Activated CD4-positive, alpha-beta memory T cell treated with anti-CD3 and anti-CD28 coated beads, Interleukin-2, amount 10 ng/mL, durations not matched to agents 7 days and 5 days (primary cell): Measurements from ENCODE around the gene ATP1A4. TPM values are rescaled to one million over a fixed set of nuclear protein-coding genes. Genes with fewer than 3 reads are reported as not detected.

Experiments used
- CTCF ChIA-PET: fragments of 350-600 bp; sonication (Branson Sonifier 250); formaldehyde crosslinking; loops from one replicate; lab custom pipeline; 2021; ENCODE audit warnings: antibody characterized with exemption, inconsistent platforms; lab: Charles Lee
- POLR2A ChIA-PET: fragments of 350-600 bp; sonication (Branson Sonifier 250); formaldehyde crosslinking; loops from one replicate; lab custom pipeline; 2021; ENCODE audit warnings: antibody characterized with exemption; lab: Charles Lee
- DNase-seq: peaks from one replicate; pipeline ENCODE4 v3.0.0-alpha.2; 2020
- H3K27ac Mint-ChIP-seq: one replicate; pipeline ENCODE4 v1.8.0; 2021; ENCODE audit warnings: mild to moderate bottlenecking, mixed read lengths
- H3K27me3 Mint-ChIP-seq: one replicate; pipeline ENCODE4 v1.8.0; 2021; ENCODE audit warnings: mixed read lengths
- H3K36me3 Mint-ChIP-seq: one replicate; pipeline ENCODE4 v1.8.0; 2021; ENCODE audit warnings: low read depth, mixed read lengths
- H3K4me1 Mint-ChIP-seq: one replicate; pipeline ENCODE4 v1.8.0; 2021; ENCODE audit warnings: mixed read lengths
- H3K4me3 Mint-ChIP-seq: one replicate; pipeline ENCODE4 v1.8.0; 2021; ENCODE audit warnings: mild to moderate bottlenecking, mixed read lengths
- H3K9me3 Mint-ChIP-seq: one replicate; pipeline ENCODE4 v1.8.0; 2021; ENCODE audit warnings: mixed read lengths
- total RNA-seq, 2 experiments: library from RNA; stranded (reverse); gene quantifications; one replicate each; pipeline ENCODE4 v1.2.3, GENCODE V29; 2021

Gene ATP1A4
- total RNA-seq, 2 experiments from 2014 or later = 0.33 TPM; not detected in 1

DNA sequence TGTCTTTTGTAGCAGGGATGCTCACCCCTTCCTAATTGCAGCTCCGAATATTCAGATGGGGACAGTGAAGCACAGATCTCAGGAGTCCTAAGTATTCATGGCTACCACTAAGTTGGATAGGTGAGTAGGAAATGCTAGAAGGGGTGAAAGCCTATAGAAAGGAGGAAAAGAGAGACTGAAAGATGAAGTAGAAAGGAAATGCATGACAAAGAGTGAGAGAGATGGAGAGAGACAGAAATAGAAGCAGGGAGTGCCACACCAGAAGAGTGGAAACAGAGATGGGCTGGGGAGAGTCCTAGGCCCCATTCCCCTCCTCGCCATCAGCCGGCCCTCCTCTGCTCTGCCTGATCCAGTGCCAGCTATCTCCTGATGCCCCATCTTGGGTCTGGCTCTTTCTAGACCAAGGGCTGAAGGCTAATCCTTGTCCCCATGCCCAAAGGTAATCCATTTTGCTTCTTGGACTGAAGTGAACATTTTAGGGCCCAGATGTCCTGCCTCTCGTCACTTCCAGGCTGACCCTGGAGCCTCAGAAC is 55.8 kb downstream of the ATP1A4 start:
- POLR2A ChIA-PET = interaction anchor here (0.8 to 4.1 kb wide), 5 partner anchors 15 to 106 kb away, joined by 3 to 27 read pairs (median 4); partner anchors contain the start of genes DCAF8 and PEX19
- peaks cover 20% of the 10 kb centered on the region for H3K36me3 Mint-ChIP-seq

DNA sequence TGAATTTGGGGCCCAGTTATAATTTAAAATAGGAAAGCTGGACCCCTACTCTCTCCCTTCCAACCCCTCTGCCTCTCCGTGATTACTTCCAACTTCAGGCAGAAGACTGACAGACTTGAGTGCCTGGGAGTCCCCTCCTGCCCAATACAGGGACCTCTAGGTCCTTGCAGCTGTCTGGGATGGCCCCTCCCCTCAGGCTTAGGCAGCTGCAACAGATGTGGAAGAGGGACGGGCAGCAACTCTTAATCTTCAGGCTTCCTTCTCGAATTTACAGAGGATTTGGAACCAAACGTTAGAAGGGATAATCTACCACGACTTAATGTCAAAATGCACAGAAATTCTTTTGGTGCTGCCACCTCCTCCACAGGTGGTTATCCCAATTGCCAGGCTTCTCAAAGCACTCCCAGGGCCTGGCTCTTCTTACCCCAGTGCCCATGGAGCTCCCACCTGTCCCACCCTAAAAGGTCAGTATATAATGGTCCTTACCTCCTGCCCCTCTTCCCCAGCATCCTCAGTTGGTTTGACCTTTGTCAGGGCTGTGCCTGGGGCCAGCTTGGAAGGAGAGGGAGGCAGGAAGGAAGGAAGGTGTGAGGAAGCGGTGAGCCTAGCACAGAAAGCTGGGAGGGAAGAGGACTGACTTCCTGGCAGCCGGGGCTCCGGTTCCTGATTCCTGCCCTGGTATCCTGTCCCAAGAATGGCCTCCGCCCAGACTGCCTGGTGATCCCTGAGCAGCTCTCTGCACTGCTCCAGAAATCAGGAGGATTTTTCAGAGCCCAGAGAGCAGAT is 56.6 kb downstream of the ATP1A4 start:
- DNase-seq = no peak
- POLR2A ChIA-PET = interaction anchor here (0.8 to 4.1 kb wide), 5 partner anchors 10 to 107 kb away, joined by 3 to 27 read pairs (median 3); partner anchors contain the start of genes DCAF8 and PEX19
- CTCF ChIA-PET = interaction anchor here (0.9 to 1.6 kb wide), 2 partner anchors 44 to 83 kb away, joined by 3 to 5 read pairs; no protein-coding TSS in a partner anchor
- Mint-ChIP-seq H3K27ac (peak overlapping the region; percentile 36), H3K4me3 (no peak overlapping the region), H3K9me3 (no peaks in the 10 kb centered on the region), H3K27me3 (no peaks in the 10 kb centered on the region), H3K4me1 (peaks cover 44% of the 10 kb centered on the region), H3K36me3 (peaks cover 26% of the 10 kb centered on the region)

More for the DNA sequence above, 55.8 kb downstream of the ATP1A4 start:
- H3K4me3 Mint-ChIP-seq = peak overlapping the region; percentile 86
- H3K4me1 Mint-ChIP-seq = peaks cover 44% of the 10 kb centered on the region
- no peaks in the 10 kb centered on the region for H3K27me3 Mint-ChIP-seq
- DNase-seq = no peak
- H3K27ac Mint-ChIP-seq = peak overlapping the region; percentile 43
- CTCF ChIA-PET = interaction anchor here (0.9 to 1.6 kb wide), 2 partner anchors 45 to 84 kb away, joined by 3 to 5 read pairs; no protein-coding TSS in a partner anchor
- H3K9me3 Mint-ChIP-seq = no peaks in the 10 kb centered on the region

DNA sequence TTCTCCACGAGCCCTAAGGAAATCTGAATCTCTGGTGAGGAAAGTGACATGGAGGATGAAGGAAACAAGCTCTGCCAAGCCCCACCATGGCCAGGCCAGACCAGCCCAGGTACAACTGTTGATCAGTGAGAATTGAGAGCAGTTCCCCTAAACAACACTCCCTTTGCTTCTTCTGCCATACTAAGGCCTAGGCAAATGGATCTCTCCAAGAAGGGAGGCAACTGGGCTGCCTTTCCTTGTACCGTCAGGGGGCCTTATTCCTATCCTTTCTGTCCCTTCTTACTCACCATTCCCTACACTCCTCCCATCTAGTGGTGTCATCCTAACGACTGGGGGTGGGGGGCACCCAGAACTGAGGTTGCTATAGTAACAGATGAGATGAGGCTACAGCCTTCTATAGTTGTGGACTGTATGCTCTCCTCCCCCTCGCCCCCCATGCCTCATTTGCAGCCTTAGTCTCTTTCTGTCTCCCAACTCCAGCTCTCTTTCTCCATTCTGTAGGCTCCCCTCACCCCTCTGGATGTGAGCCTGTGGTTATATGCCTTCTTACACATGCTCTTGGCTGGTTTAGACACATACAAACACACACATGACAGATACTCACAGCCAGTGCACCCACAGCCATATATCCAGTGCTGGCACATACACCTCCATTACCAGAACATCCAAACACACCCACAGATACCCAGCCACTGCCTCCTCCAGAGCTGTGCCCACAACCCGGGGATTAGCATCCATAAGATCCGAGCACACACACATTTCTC is 57.3 kb downstream of the ATP1A4 start:
- Mint-ChIP-seq H3K4me1 (peaks cover 44% of the 10 kb centered on the region), H3K27me3 (no peaks in the 10 kb centered on the region), H3K9me3 (no peaks in the 10 kb centered on the region), H3K4me3 (no peak overlapping the region), H3K27ac (peak overlapping the region; percentile 4), H3K36me3 (peaks cover 31% of the 10 kb centered on the region)
- ChIA-PET POLR2A (interaction anchor here (0.8 to 1.9 kb wide), 3 partner anchors 9 to 76 kb away, joined by 3 to 6 read pairs (median 3); partner anchors contain the start of gene PEX19), CTCF (interaction anchor here (1.6 kb wide), 1 partner anchor 82 kb away, joined by 5 read pairs; no protein-coding TSS in a partner anchor)
- no peak for DNase-seq

DNA sequence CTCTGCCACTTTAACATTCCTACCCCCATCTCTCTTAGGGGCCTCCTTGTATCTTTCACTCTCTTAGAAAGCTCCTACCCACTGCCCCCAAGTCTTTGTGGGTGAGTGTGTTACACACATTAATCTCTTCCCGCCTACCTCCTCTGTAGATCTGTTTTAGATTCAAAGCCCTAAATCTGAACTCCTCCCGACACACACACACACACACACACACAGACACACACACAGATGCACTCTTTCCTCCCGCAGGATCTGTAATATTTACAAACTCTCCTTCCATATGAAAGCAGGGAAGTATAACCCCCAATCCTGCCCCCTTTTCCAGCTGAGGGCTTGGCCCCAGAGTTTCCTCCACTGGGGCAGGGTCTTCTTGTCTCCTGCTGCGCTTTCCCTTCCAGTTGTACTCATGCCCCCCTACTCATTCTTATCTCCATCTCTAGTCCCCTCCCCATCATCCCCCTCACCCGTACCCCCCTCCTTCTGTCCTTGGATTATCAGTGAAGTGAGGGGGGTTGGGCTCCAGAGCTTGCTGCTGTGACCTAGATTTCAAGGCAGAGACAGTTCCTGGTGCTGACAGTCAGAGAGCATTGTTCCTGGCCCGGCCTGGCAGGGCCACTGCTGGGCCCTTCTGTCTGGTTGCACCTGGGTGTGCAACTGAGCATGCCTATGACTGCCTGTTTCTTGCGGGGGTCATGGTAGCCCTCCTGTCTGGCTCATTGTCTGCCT is 58.1 kb downstream of the ATP1A4 start:
- Mint-ChIP-seq H3K4me3 (no peak overlapping the region), H3K27me3 (no peaks in the 10 kb centered on the region), H3K9me3 (no peaks in the 10 kb centered on the region), H3K36me3 (peaks cover 36% of the 10 kb centered on the region), H3K27ac (peak overlapping the region; percentile 44), H3K4me1 (peaks cover 38% of the 10 kb centered on the region)
- ChIA-PET CTCF (no interaction called here), POLR2A (interaction anchor here (1.0 kb wide), 1 partner anchor 20 kb away, joined by 3 read pairs; no protein-coding TSS in a partner anchor)
- DNase-seq = no peak

DNA sequence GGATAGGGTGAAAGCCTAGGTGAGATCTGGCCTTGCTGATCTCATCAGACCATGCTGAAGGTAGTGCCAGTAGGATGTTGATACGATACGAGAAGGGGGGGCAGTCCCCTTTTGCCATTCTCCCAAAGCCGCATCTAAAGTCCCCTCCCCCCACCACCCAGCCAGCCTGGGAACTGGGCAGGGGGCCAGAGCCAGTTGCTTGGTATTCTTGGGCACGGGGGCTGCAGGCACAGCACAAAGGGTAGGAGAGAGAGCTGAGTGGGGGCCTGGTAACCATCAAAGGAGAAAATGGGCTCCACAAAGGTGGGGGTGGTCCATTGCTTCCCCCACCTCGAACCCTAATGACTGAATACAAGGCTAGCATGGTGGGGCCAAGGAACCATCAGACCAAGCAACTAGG is 59.2 kb downstream of the ATP1A4 start:
- no peak for DNase-seq
- H3K27ac Mint-ChIP-seq = no peak overlapping the region
- no peak overlapping the region for H3K4me3 Mint-ChIP-seq
- H3K4me1 Mint-ChIP-seq = peaks cover 32% of the 10 kb centered on the region
- H3K9me3 Mint-ChIP-seq = no peaks in the 10 kb centered on the region
- H3K36me3 Mint-ChIP-seq = peaks cover 44% of the 10 kb centered on the region
- ChIA-PET POLR2A (interaction anchor here (1.0 kb wide), 1 partner anchor 74 kb away, joined by 6 read pairs; the partner anchor contains the start of gene PEX19), CTCF (interaction anchor here (0.6 kb wide), 1 partner anchor 9 kb away, joined by 3 read pairs; no protein-coding TSS in a partner anchor)
- no peaks in the 10 kb centered on the region for H3K27me3 Mint-ChIP-seq

DNA sequence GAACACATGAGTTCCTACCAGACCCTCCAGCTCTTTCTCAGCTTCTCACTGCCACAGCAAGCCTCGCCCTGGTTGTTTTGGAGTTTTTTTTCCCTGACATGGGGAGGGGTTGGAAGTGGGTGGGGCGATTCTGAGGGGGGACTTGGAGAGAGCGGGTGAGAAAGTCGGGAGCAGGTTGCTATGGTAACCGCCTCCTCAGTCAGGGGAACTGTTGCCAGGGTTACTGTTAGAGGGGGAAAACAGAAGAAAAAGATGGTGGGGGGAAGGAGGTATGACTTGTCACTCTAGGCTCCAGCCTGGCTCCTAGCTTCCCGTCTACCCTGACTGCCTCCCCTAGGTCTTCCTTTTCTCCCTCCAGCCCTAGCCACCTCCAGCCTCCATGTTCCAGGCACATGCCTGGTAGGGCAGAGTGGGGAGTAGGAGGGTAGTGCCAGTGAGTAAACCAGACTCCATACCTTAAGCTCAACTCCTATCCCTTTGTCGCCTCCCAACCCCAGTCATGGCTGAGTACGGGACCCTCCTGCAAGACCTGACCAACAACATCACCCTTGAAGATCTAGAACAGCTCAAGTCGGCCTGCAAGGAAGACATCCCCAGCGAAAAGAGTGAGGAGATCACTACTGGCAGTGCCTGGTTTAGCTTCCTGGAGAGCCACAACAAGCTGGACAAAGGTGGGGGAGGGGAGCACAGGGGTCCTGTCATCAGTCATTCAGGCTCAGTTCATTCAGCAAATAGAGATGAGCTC is 59.8 kb downstream of the ATP1A4 start:
- ChIA-PET POLR2A (interaction anchor here (1.0 kb wide), 2 partner anchors 40 to 74 kb away, joined by 3 to 6 read pairs; partner anchors contain the start of gene PEX19), CTCF (interaction anchor here (0.6 kb wide), 1 partner anchor 8 kb away, joined by 3 read pairs; no protein-coding TSS in a partner anchor)
- Mint-ChIP-seq H3K36me3 (peaks cover 50% of the 10 kb centered on the region), H3K9me3 (no peaks in the 10 kb centered on the region), H3K4me3 (no peak overlapping the region), H3K27me3 (no peaks in the 10 kb centered on the region), H3K4me1 (peaks cover 28% of the 10 kb centered on the region), H3K27ac (no peak overlapping the region)
- DNase-seq = no peak

DNA sequence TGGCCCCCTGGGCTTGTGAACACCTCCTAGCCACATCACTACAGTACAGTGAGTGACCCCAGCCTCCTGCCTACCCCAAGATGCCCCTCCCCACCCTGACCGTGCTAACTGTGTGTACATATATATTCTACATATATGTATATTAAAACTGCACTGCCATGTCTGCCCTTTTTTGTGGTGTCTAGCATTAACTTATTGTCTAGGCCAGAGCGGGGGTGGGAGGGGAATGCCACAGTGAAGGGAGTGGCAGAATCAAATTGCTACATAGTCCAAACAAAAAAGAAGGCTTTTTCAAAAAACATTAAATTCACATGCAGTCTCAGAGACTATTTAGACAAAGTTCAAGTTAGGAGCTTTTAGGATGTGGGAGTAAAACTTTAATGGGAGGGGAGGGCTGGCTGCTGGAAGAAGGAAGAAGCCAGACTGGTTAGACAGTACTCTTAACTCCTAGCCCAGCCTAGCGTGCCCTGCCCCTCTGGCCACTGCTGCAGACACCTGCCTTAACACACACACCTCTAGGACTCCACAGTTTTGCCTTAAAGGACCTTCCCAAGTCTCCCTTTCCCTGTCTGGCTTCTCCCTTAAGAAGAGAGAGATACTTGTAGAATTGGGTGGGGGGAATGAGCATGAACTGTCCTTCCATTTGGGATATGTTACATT is 63.2 kb downstream of the ATP1A4 start:
- H3K9me3 Mint-ChIP-seq = no peaks in the 10 kb centered on the region
- H3K27ac Mint-ChIP-seq = no peak overlapping the region
- H3K4me1 Mint-ChIP-seq = peaks cover 5% of the 10 kb centered on the region
- DNase-seq = no peak
- CTCF ChIA-PET = no interaction called here
- H3K27me3 Mint-ChIP-seq = no peaks in the 10 kb centered on the region
- H3K36me3 Mint-ChIP-seq = peaks cover 48% of the 10 kb centered on the region
- POLR2A ChIA-PET = no interaction called here
- no peak overlapping the region for H3K4me3 Mint-ChIP-seq

DNA sequence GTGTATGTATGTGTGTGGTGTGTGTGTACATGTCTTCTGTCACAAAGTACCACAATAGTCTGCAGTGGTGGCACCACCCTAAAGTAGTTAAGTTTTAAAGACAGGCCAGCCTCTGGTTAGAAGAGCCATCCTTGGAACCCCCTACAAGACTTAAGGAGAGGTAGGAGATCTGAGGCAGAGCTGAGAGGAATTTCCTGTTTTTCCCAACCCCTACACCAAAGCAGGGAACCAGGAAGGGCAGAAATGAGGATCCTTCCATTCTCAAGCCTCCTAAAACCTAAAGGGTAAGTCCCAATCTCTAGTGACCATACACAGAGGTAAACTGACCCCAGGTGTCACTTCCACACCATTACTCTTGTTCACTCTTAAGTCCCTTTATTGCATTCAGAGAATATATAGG is 64.9 kb downstream of the ATP1A4 start:
- peaks cover 55% of the 10 kb centered on the region for H3K36me3 Mint-ChIP-seq
- no peak for DNase-seq
- no peaks in the 10 kb centered on the region for H3K9me3 Mint-ChIP-seq
- H3K4me1 Mint-ChIP-seq = no peaks in the 10 kb centered on the region
- H3K27me3 Mint-ChIP-seq = no peaks in the 10 kb centered on the region
- ChIA-PET POLR2A (no interaction called here), CTCF (interaction anchor here (1.1 kb wide), 1 partner anchor 36 kb away, joined by 3 read pairs; no protein-coding TSS in a partner anchor)
- H3K4me3 Mint-ChIP-seq = no peak overlapping the region
- H3K27ac Mint-ChIP-seq = no peak overlapping the region

DNA sequence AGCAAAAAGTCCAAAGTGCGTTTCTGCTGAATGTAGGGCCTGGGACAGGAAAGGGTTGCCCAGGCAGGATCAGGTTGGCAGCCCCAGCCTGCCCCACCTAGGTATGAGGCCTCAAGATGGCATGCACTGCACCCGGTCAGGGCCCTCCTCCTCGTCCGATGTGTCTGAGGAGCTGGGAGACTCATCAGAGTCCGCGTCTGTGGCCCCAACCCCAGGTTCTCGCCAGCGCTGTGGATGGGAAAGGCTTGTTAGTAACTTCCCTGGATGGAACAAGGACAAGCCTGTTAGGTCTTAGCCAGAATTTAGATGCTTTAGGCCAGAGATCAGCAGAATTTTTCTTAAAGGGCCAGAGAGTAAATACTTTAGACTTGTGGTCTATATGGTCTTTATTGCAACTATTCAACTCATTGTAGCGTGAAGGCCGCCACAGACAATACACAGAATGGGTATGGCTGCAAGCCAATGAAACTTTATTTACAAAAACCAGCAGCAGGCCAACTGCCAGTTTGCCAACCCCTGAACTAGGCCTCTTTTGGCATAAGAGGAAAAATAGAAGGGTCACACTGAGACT is 66.2 kb downstream of the ATP1A4 start:
- no peak for DNase-seq
- Mint-ChIP-seq H3K27ac (no peak overlapping the region), H3K4me3 (no peak overlapping the region), H3K4me1 (no peaks in the 10 kb centered on the region), H3K36me3 (peaks cover 57% of the 10 kb centered on the region), H3K27me3 (no peaks in the 10 kb centered on the region), H3K9me3 (no peaks in the 10 kb centered on the region)
- ChIA-PET POLR2A (interaction anchor here (0.6 to 1.5 kb wide), 2 partner anchors 9 to 12 kb away, joined by 3 read pairs; no protein-coding TSS in a partner anchor), CTCF (no interaction called here)

DNA sequence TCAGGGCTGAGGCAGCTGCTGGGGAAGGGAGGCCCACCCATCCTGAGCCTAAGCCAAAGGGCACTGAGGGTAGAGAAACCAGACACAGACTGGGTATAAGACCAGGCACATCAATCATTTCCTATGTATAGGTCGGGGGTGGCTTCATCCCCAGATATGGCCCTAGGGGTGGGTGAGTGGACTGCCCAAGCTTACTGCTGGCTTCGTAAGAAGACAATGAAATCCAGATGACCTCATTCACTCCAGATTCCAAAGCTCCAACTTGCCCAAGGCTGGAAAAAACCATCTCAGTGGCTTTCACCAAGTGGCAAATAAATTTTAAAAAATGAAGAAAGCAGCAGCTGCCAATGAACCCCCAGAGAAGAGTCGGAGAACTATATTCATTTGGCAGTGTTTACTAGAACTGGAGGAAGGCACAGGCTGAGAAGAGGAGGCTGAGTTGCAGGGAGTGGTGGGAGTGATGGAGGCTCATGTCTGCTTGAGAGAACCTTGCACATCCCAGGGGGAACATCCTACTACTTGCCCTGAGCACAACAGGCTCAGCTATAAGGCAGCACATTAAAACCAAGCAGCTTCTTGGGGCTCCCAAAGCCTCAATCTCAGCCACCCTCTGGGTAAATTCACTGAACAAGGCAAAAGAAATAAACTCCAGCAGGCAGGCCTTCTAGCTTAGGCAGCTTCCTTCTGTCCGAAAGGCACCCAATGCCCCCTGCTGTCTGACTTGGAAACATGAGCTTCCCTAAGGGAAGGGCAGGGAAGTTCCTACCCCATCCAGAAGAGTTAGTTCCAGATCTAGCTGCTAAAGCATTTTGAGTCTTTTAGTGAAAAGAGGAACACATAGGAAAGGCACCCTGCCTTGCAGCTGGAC is 67.9 kb downstream of the ATP1A4 start:
- DNase-seq = no peak
- ChIA-PET POLR2A (interaction anchor here (1.0 to 2.3 kb wide), 5 partner anchors 10 to 118 kb away, joined by 3 to 9 read pairs (median 3); partner anchors contain the start of genes PEA15 and PEX19), CTCF (interaction anchor here (0.7 to 2.7 kb wide), 7 partner anchors 8 to 132 kb away, joined by 3 to 8 read pairs (median 3); no protein-coding TSS in a partner anchor)
- Mint-ChIP-seq H3K27ac (no peak overlapping the region), H3K27me3 (no peaks in the 10 kb centered on the region), H3K4me3 (no peak overlapping the region), H3K9me3 (no peaks in the 10 kb centered on the region), H3K4me1 (no peaks in the 10 kb centered on the region), H3K36me3 (peaks cover 64% of the 10 kb centered on the region)
